GM18861 (cell line): Measurements from ENCODE around the gene CLIP2.
"Not testable (repeated sequence)": the region's sequence is repeated elsewhere in the genome, so short reads cannot be mapped to it uniquely, and the experiment has no call there.

Source experiments
- ATAC-seq: cut with Tn5 transposase; IDR thresholded peaks from one replicate; pipeline ENCODE4 v1.9.1; 2021; ENCODE audit not compliant: unreplicated experiment

CLIP2 gene

DNA sequence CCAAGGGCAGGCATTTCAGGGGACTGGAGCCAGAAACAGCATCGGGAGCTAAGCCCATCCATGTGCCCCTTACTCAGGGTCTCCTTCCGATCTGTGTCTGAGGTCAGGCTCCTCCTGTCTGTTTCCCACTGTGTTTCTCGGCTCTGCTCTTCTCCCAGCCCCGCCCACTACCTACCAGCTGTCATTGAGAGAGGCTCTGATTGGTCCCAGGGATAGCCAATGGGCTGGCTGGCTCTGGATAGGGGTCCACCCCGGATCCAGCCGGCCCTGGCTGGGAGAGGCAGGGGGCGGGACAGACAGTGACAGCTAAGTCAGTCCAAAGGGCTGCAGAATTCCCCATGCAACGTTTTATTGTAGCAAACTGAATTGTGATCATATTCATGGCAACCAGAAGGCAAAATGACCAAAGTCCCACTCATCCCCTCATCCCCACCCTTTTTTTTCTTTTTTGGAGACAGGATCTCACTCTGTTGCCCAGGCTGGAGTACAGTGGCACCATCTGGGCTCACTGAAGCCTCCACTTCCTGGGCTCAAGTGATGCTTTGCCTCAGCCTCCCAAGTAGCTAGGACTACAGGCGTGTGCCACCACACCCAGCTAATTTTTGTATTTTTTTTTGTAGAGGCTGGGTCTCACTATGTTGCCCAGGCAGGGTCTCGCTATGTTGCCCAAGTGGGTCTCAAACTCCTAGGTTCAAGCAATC is 76.3 kb downstream of the CLIP2 start:
- no peak for ATAC-seq

DNA sequence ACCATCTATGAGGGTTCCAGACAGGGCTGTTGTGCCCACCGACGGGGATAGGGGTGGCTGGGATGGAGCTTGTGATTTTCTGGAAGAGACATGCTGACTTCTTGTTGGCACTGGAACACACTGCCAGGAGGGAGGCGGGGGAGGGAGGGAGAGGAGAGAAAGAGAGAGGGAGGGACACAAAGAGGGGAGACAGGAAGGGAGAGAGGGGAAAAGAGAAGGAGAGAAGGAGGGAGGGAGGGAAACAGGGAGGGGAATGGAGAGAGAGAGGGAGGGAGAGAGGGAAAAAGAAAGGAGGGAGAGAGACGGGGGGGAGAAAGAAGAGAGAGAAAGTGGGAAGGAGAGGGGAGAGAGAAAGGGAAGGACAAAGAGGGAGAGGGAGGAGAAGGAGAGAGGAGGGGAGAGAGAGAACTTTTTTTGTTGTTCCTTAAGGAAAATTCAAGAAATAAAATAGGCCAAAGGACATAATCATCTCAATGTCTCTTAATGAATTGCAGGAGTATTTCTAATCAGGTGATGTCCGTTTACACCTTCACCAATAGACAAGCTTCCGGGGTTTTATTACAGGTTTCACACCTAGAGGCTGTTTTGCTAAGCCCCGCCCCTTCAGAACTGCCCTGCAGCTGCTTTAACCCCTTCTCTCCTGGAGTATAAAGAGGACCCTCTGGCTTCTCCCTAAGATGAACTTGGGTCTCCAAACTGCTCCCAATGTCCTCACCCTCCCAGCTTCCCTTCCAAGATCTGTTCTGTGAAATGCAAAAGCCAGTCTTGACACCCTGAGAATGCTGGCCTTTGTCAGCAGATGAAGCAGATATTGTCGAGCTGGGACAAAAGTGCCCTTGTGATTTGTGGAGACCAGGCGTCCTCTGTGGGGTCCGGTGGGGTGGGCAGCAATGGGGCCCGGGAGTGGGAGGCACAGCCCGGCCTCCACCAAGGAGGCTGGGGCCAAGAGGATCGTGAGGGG is 82.5 kb downstream of the CLIP2 start:
- no peak for ATAC-seq

DNA sequence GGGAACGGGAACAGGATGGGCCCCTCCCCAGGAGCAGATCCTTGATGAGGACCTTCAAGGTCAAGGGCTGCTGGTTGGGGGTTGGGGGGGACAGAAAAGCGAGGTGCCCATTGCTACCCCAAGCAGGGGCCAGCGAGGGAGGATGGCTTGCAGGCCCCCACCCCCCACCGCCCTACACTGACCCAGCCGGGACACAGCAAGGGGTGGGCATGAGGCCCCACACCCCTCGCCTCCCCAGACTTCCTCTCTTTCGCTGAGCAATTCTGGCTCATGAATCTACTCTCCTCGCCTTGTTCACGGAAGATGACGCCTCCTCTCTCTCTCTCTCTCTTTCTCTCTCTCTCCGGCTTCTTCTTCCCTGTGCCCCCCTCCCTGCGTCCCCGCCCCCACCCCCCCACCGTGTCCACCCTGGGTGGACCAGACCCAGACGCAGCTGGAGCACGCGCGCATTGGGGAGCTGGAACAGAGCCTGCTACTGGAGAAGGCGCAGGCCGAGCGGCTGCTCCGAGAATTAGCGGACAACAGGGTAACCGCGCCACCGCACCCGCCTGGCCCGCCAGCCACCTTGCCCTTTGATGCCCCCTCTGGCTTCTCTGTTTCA is 83.4 kb downstream of the CLIP2 start:
- no peak for ATAC-seq

DNA sequence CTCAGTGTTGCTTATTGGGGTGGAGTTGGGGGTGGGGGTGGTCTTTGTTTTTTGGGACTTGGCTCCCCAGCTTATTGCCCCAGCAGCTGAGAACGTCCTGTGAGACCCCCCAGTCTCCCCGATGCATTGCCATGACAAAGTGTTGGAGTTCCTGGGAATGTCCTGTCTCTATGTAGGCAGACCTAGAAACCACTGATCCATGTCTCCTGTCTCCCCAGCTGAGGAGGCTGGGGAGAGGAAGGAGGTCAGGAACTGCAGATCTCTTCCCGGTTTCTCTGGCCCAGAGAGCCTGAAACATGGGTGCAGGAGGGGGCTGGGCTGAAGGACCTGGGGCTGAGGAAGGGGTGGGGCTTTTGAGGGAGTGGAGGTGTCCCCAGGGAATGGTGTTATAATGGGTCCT is 84.3 kb downstream of the CLIP2 start:
- ATAC-seq = no peak

DNA sequence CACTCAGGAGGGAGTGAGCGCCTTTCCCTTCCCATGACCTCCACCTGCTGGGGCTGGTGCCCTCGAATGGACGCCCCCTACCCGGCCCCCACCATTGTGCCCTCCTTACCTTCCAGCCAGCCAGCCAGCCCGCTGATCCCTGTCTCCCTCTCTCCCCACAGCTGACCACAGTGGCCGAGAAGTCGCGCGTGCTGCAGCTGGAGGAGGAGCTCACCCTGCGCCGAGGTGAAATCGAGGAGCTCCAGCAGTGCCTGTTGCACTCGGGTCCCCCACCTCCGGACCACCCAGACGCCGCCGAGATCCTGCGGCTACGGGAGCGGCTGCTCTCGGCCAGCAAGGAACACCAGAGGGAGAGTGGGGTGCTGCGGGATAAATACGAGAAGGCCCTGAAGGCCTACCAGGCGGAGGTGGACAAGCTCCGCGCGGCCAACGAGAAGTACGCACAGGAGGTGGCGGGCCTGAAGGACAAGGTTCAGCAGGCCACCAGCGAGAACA is 86.6 kb downstream of the CLIP2 start:
- no peak for ATAC-seq

DNA sequence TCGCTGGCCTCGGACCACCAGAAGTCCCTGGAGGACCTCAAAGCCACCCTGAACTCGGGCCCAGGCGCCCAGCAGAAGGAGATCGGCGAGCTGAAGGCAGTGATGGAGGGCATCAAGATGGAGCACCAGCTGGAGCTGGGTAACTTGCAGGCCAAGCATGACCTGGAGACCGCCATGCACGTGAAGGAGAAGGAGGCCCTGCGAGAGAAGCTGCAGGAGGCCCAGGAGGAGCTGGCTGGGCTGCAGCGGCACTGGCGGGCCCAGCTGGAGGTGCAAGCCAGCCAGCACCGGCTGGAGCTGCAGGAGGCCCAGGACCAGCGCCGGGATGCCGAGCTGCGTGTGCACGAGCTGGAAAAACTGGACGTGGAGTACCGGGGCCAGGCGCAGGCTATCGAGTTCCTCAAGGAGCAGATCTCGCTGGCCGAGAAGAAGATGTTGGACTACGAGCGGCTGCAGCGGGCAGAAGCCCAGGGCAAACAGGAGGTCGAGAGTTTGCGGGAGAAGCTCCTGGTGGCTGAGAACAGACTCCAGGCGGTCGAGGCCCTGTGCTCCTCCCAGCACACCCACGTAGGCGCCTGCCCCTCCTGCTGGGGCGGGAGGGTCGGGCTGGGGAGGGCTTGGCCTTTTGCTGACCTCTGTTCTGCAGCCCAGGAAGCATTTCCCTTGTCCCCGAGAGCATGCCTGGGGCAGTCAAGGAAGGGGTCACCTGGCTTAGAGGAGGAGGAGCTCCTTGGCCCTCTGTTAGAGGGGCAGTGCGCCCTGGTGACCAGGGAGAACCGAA is 87.2 kb downstream of the CLIP2 start:
- no peak for ATAC-seq

DNA sequence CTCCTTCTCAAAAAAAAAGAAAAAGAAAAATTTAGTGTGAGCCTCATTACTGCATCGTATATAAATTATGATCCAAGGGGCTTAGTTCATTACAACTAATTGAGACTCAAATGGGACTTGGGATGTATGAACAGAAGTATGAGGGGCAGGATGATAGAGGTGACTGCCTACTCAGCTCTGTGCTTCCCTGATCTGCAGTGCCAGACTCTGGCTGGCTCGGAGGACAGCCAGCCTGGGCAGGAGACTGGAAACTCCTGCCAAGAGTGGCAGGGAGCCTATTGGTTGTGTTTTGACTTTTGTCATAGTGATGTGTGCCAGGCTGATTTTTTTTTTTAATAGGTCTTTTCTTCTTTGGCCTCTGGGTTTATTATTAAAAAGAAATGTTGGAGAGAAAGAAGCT is 90.7 kb downstream of the CLIP2 start:
- no peak for ATAC-seq

DNA sequence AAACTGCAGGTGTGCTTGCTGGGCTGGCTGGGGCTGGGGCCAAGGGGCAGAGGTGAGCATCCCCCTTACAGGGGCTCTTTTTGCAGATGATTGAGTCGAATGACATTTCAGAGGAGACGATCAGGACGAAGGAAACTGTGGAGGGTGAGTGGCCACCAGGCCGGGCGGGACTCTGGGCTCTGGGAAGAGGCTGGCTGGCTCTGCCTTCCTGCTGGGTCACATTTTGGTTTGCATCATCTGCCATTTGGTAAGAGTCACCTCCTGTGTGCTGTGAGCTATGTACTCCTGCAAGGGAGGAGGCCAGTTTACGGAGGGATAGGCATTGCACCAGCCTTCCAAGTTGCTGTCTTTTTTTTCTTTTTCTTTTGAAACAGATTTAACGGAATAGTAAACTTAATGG is 91.5 kb downstream of the CLIP2 start:
- no peak for ATAC-seq

DNA sequence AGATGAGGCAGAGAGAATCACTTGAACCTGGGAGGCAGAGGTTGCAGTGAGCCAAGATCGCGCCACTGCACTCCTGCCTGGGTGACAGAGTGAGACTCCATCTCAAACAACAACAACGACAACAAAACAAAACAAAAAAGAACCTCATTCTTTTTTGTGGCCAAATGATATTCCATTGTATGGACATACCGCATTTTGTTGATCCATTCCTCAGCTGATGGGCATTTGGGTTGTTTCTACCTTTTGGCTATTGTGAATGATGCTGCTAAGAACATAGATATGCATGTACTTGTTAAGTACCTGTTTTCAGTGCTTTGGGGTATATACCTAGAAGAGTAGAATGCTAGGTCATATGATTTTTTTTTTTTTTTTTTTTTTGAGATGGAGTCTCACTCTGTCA is 94.9 kb downstream of the CLIP2 start:
- ATAC-seq = not testable (repeated sequence)

DNA sequence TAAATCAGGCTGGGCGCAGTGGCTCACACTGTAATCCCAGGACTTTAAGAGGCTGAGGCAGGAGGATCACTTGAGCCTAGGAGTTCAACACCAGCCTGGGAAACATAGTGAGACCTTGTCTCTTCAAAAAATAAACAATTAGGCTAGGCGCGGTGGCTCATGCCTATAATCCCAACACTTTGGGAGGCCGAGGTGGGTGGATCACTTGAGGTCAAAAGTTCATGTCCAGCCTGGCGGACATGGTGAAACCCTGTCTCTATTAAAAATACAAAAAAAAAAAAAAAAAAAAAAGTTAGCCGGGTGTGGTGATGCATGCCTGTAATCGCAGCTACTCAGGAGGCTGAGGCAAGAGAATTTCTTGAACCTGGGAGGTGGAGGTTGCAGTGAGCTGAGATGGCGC is 95.6 kb downstream of the CLIP2 start:
- ATAC-seq = not testable (repeated sequence)

DNA sequence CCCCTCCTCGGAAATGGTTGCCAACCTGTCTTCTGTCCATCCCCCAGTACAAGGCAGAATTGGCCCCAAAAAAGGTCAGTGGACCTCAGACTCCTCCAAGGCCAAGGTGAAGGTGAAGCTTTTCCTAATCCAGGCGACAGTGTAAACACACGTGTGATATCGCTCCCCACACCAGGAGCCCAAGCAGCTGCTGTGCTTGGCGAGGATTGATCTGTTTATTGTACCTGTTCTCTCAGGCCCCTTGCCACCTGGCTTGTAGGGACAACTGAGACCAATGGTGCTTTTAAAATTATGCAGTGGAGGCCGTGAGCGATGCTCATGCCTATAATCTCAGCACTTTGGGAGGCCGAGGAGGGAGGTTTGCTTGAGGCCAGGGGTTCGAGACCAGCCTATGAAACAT is 98.4 kb downstream of the CLIP2 start:
- no peak for ATAC-seq

DNA sequence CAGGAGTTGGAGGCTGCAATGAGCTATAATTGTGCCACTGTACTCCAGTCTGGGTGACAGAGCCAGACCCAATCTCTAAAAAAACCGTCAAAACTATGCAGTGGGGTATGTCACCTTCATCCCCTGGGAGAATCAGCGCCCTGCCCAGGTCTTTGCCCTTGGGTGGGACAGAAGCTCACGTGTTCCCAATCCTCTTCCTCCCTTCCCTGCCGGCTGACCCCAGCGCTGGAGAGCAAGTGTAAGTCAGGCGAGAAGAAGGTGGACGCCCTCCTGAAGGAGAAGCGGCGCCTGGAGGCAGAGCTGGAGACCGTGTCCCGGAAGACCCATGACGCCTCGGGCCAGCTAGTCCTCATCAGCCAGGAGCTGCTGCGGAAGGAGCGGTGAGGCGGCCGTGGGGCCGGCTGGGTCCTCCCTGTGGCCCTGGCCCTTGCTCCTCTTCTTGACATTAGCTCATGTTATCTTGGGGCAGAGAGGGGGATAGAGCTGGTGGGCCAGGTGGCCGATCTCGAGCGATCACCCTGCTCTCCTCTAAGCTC is 99.7 kb downstream of the CLIP2 start:
- ATAC-seq = no peak

DNA sequence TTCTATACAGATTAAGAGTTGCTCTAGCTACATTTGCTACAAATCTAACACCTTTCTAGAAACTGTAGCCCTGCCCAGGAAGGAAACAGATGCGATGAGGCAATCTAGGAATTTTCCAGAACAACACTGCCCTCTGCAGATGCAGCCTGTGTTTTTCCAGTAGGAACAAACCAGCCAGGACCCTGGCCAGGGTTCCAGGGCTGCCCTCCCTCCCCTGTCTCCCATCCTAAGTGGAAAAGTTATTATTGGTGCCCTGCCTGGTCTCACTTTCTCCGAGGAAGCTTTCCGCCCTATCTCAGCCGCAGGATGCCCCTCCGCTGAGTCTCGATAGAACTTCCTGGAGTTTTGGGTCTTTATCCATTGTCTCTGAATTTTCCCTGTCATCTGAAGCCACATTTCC is 104.5 kb downstream of the CLIP2 start:
- ATAC-seq = not testable (repeated sequence)

DNA sequence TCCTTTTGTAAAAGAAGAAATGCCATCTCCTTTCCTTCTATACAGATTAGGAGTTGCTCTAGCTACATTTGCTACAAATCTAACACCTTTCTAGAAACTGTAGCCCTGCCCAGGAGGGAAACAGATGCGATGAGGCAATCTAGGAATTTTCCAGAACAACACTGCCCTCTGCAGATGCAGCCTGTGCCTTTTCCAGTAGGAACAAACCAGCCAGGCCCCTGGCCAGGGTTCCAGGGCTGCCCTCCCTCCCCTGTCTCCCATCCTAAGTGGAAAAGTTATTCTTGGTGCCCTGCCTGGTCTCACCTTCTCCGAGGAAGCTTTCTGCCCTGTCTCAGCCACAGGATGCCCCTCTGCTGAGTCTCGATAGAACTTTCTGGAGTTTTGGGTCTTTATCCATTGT is 105.4 kb downstream of the CLIP2 start:
- not testable (repeated sequence) for ATAC-seq

DNA sequence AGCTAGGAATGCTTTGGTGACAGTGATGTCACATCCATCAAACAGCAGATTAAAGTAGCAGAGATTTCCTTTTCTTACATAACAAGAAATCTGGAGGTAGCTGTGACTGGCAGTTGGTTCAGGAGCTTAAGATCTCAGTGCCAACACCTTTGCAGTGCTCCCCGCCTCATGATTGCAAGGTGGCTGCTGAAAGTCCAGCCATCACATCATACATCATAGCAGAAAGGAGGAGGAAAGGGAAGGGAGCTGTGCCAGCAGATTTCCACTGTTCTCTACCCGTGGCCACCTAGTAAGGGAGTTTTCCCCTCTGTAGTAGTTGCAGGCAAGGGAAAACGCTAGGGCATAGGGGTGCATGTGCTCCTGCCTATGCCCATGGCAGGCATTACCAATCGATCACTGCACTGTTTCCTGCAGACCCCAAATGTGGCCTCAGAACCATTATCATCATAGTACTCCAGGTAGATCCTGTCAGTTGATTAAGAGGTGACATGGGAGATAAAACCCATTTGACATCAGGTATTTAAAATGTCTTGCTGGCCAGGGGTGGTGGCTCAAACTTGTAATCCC is 106.6 kb downstream of the CLIP2 start:
- no peak for ATAC-seq

DNA sequence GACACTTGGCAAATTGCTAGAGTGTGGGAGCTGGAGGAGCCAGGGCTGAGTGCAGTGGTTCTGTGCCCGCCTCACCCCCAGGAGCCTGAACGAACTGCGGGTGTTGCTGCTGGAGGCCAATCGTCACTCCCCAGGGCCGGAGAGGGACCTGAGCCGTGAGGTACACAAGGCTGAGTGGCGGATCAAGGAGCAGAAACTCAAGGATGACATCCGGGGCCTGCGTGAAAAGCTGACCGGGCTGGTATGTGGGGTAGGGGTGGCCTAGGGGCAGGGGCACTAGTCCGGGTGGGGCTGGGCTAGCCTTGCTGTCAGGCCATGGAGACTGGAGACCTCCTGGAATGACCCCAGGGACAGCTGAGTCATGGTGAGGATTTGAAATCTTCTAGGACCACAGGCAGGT is 107.8 kb downstream of the CLIP2 start:
- no peak for ATAC-seq

DNA sequence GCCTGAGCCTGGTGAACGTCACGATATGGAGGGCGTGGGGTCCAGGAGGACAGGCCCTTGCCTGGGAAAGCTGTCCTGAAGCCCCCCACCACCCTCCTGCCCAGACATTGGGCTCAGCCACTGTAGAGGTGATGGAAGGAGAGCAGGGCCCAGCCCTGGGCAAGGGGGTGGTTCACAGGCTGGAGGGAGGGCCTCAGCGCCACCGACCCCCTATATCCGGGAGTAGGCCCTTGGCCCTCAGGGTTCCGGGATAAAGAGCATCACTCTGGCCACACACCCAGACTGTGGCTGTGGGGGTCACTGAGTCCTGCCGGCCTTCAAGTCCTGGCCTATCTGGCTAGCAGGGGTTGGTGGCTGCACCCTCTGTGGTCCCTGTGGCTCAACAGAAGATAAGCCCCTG is 109.2 kb downstream of the CLIP2 start:
- no peak for ATAC-seq

DNA sequence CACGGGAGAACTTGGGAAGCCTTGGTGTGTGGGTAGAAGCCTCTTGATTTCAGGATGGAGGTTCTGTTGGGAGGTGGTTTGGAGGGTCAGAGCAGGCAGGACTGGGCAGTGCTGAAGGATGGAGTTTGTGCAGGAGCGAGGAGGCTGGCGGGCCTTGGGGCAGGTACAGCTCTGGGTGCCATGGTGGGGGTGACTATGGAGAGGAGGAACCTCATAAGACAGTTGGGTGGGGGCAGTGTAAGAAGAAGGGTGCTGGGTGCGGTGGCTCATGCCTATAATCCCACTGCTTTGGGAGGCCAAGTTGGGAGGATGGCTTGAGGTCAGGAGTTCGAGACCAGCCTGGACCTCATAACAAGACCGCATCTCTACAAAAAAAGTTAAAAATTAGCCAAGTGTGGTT is 109.8 kb downstream of the CLIP2 start:
- ATAC-seq = no peak

DNA sequence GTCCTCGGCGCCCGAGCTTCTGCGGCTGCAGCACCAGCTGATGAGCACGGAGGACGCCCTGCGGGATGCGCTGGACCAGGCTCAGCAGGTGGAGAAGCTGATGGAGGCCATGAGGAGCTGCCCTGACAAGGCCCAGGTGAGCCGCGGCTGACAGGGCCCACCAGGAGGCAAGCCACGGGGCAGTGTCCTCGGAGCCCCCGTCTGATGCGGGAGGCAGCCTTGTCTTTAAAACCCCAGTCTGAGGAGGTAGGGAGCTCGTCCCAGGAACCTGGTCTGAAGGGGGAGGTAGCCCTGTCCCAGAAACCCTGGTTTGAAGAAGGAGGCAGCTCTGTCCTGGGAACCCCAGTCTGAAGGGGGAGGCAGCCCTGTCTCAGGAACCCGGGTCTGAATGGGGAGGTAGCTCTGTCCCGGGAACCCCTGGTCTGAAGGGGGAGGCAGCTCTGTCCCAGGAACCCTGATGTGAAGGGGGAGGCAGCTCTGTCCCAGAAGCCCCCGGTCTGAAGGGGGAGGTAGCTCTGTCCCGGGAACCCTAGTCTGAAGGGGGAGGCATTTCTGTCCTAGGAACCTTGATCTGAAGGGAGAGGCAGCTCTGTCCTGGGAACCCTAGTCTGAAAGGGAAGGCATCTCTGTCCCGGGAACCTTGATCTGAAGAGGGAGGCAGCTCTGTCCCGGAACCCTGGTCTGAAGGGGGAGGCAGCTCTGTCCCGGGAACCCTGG is 111.4 kb downstream of the CLIP2 start:
- no peak for ATAC-seq
